Activated T-helper 9 cell treated with anti-CD3 and anti-CD28 coated beads, Interleukin-2, amount 50 U/mL, for 16 hours (primary cell): Measurements from ENCODE around the gene TTYH3.
"Not testable (repeated sequence)": the region's sequence is repeated elsewhere in the genome, so short reads cannot be mapped to it uniquely, and the experiment has no call there.

Experiments used
- DNase-seq: peaks from one replicate; pipeline ENCODE4 v3.0.0-alpha.2; 2020; ENCODE audit warnings: low read depth

The TTYH3 gene

GRCh38 chr7:2602406-2603043, 29.3 kb upstream of the TTYH3 start:
- DNase-seq: no peak

- DNase-seq: no peak
Observed at GRCh38 chr7:2603044-2603965, 28.5 kb upstream of the TTYH3 start.

- DNase-seq: no peak
Observed at GRCh38 chr7:2604608-2605174, 27.1 kb upstream of the TTYH3 start.

- no peak for DNase-seq
Observed at GRCh38 chr7:2605608-2606538, 25.9 kb upstream of the TTYH3 start.

GRCh38 chr7:2606539-2606936, 25.2 kb upstream of the TTYH3 start:
- no peak for DNase-seq

- no peak for DNase-seq
Observed at GRCh38 chr7:2607122-2607922, 24.5 kb upstream of the TTYH3 start.

GRCh38 chr7:2607923-2608904, 23.6 kb upstream of the TTYH3 start:
- no peak for DNase-seq

- DNase-seq: no peak
Observed at GRCh38 chr7:2608921-2609411, 22.8 kb upstream of the TTYH3 start.

GRCh38 chr7:2609646-2610045, 22.1 kb upstream of the TTYH3 start:
- DNase-seq: not testable (repeated sequence)

GRCh38 chr7:2610466-2610865, 21.3 kb upstream of the TTYH3 start:
- DNase-seq: no peak

GRCh38 chr7:2610898-2611297, 20.9 kb upstream of the TTYH3 start:
- no peak for DNase-seq

- no peak for DNase-seq
Observed at GRCh38 chr7:2611401-2611800, 20.4 kb upstream of the TTYH3 start.

- DNase-seq: no peak
Observed at GRCh38 chr7:2611922-2612321, 19.9 kb upstream of the TTYH3 start.

GRCh38 chr7:2612445-2613097, 19.2 kb upstream of the TTYH3 start:
- DNase-seq: no peak

- DNase-seq: no peak
Observed at GRCh38 chr7:2613098-2613930, 18.5 kb upstream of the TTYH3 start.

GRCh38 chr7:2613931-2614600, 17.7 kb upstream of the TTYH3 start:
- no peak for DNase-seq

GRCh38 chr7:2614631-2615330, 17.0 kb upstream of the TTYH3 start:
- DNase-seq: no peak
